HG03378 (cell line): ENCODE results near the gene FARSB.
"Not testable (repeated sequence)": the region's sequence is repeated elsewhere in the genome, so short reads cannot be mapped to it uniquely, and the experiment has no call there.

ENCODE experiments used
- ATAC-seq: cut with Tn5 transposase; IDR thresholded peaks from one replicate; pipeline ENCODE4 v1.9.1; 2021; ENCODE audit warnings: mild to moderate bottlenecking, moderate library complexity; ENCODE audit not compliant: unreplicated experiment

Gene FARSB

DNA sequence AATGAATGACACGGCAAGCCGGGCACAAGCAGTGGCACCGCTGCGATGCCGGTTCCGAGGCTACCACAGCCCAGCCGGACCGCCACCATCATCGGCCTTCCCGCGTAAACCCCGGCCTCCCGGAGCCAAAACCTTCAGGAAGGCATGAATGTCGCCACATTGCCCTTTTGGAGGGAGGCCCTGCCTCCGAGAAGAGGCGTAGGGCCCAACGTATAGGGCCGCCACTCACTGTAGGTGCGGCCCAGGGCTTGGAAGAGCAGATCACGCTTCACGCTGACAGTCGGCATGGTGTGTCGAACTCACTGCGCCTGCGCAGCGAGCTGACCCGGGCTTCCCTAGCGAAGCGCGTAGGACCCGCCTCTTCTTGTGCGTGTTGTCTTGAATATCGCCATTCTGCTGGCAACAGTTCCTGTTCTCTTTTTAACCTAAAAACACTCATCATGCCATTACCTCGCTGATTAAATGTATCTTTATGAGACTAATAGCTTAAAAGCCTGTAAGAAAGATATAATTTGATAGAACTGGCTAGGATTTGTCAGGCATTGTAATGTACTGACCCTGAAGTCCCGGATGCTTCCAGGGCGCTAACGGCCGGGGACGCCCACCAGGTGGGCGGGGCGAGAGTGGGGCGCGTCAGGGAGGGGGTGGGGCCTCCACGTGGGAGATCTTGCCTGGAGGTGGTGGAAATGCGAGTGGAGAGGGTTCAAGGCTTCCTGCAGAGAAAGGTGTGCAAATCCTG, at the start of gene FARSB:
Gene FARSB (minus strand): TSS at position 306 of the 739 bp plus-strand sequence. CDS start 19 bp downstream, at position 287.
- ATAC-seq = peak; percentile 87

DNA sequence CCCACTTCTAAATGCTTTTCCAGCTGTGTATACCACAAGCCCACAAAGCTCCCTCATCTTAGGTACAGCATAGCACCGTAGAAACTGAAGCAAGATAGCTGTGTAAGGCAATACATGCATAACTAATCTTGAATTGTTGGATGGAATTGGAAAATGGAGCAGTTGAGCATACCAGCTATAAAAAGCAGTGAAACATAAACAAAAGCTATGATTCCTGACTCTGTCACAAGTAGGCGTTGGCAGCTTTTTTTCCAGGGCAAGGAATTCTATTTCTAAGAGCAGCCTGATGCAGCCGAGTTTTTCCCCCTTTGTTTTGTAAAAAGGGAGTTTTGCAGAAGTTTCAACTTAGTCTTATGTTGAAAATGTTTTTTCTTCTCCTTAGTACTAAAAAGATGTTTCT, 48.0 kb upstream of the FARSB start:
- no peak for ATAC-seq

DNA sequence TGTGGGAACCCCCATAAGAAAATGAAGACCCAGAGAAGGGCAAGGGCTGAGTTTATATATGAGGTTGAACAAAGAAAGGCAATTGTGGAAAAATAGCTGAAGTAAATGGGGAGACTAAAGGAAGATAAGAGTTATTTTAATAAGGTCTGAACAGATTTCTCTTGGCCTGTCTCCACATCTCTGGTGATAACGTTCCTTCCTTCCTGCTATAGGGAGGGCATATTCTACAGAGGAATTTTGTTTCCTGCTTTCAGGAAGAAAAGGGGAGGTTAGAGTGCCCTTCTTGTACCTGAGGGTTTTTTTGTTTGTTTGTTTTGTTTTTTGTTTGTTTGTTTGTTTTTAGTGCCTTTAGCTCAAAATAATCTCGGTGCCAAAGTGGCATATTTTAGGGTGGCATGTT, 47.2 kb upstream of the FARSB start:
- no peak for ATAC-seq

DNA sequence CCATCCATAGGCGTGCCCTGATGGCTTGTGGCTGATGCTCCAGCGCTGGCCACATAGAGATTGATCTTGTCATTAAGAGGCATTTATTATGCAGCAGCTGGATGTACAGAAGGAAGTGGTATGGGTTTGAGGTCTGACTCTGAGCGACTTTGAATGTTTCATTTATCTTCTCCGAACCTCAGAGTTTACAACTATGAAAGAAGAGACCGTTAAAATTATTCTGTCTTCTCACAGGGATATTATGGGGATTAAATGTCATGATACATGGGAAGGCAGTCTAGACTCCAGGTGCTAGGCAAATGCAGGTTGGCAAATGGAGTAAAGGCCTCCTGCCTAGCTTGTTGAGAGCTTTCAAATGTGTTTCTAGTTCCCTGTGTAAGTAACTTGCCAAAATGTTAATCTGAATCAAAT, 45.8 kb upstream of the FARSB start:
- ATAC-seq = no peak

DNA sequence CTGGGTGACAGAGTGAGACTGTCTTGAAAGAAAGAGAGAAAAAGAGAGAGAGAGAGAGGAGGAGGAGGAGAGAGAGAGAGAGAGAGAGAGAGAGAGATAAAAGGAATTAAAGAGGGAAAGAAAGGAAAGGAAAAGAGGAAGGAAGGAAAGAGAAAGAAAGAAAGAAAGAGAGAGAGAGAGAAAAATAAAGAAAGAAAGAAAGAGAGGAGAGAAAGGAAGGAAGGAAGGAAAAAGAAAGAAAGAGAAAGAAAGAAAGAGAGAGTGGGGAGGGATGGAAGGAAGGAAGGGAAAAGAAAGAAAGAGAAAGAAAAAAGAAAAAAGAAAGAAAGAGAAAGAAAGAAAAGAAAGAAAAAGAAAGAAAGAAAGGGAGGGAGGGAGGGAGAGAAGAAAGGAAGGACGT, 45.3 kb upstream of the FARSB start:
- no peak for ATAC-seq

DNA sequence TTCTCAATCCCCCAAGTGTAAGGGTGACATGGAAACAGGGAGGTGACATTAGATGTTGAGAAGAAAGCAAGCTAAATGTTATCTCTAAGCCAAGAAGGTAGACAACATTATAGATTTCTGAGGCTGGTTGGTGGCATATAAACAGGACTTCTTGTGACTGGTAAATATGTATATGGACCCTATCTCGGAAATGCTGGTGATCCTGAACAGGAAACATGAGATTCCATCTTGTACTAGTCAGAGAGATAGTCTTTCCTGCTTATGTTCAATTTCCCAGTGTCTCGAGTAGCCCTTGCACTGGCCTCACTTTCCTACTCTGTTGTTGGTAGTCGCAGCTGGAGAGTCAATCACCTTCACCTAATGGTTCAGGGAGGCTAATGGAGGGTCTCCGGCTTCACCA, 42.4 kb upstream of the FARSB start:
- no peak for ATAC-seq

DNA sequence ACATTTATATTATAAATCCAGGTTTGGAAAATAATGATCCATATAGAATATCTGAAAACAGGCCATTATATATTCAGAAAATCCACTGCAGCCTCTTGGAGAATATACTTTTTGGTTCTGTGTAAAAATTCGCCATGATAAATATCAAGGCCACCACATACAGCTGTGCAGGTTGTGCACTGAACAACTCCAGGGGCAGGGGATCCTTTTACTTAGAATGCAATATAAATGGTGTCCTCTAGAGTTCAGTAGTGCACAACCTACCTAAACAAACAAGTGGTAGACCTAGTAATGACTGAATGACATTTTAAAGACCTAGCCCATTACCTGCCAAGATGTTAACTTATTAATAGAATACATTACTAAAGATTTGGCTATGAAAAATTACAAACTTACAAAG, 37.9 kb upstream of the FARSB start:
- peak; percentile 59 for ATAC-seq

DNA sequence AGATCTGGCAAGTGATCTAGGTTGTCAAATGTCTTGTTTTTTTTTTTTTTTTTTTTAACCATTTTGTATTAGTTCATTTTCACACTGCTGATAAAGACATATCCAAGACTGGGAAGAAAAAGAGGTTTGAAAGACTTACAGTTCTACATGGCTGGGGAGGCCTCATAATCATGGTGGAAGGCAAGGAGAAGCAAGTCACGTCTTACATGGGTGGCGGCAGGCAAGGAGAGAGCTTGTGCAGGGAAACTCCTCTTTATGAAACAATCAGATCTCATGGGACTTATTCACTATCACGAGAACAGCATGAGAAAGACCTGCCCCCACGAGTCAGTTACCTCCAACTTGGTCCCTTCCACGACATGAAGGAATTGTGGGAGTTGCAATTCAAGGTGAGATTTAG, 37.5 kb upstream of the FARSB start:
- ATAC-seq = not testable (repeated sequence)

DNA sequence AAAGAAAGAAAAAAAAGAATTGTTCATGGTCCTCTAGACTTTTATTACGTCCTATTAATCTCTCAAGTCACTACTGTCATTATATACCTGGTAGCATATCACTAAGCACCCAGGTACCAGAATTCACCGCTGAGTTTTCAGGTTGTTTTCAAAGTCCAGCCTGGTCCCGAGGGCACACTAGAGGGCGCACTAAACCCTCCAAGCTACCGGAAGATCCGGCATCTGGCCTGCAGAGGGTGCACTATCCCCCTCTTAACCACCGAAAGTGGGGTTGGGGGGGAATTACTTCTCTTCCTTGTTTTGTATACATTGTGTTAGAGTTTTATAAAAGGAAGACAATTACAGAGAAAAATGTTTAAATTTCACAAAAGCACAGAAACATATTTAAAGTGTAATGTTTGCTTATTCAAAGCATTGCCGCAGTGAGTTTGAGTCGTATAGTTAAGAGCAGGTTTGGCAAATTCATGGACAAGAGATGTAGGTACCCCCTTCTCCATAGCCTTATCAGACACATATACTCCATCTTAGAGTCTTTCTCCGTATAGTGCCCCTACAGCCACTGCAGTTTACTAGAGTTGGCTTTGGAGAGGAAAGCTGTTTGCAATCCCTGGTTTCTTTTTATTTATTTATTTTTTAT, 34.8 kb upstream of the FARSB start:
- ATAC-seq = peak; percentile 92

DNA sequence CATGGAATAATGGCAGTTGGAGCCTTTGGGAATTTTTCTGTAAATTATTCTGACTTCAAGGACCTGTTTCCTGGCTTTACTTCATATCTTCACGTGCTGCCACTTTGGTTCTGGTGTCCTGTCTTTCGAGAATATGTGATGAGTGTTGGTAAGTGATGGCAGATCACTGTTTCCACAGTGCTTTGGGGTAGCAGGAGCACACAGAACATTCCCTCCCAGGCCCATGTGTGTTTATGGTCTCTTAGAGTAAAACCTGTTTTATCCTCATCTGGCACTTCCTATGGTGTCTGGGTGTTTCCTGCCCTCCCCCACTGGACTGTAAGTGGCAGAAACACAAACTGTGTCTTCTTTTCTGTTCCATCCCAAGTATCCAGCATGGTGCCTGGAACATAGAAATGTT, 33.4 kb upstream of the FARSB start:
- ATAC-seq = no peak

DNA sequence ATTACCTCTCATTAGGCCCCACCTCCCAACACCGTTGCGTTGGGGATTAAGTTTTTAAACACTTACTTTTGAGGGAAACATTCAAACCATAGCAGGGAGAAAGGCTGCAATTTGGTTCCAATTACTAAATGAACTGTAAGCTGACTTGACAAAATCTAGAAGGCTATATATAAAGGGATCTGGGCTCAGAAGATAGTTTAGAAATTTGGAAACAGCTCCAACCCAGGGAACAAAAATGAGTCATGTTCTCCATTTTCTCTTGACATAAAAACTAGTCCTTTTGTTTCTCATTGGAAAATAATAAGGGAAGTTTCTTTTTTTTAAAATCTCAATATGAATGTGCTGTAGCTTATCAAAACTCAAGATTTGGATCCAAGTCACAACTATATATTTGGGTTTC, 33.0 kb upstream of the FARSB start:
- no peak for ATAC-seq

DNA sequence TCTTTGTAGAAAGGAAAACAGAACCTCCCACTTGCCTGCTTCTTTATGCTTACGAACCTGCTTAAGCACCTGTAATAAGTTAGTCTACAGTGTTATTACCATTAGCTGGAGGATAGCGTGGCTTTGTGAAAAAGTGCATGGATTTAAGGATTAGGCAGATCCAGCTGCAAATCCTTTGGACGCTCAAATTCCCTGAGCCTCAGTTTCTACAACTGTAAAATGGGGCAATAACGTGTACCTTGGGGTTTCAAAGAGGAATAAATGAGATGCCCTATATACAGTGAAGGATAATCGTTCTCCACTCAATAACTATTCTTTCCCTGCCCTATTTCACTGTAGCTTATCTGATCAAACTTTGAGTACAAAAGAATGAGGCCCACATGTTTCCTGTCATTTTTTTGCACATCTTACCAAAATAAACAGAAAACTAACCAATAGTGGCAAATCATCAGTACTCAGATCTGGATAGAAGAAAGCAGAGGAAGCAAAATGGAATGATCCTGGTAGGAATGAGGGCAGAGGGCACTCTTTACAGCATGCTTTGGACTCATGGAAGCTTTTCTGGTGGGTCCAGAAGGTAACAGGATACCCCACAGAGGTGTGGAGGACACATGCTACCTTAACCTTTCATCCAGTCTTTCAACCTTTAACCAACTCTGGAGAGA, 30.3 kb upstream of the FARSB start:
- ATAC-seq = no peak

DNA sequence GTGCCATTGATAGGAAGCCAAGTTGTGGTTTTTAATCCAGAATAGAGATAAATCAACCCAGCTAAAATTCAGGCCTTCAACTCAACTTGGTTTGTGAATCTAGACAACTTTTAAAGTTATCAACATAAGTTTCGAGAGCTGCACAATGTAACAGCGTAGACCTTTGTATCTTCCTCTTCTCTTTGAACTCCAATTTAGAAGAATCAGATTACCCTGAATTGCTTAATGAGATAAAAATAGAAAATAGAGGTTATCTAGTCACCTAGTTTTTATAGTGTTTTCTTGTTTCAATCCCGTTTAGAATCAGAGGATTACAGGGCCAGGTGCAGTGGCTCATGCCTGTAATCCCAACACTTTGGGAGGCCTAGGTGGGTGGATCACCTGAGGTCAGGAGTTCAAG, 27.9 kb upstream of the FARSB start:
- no peak for ATAC-seq

DNA sequence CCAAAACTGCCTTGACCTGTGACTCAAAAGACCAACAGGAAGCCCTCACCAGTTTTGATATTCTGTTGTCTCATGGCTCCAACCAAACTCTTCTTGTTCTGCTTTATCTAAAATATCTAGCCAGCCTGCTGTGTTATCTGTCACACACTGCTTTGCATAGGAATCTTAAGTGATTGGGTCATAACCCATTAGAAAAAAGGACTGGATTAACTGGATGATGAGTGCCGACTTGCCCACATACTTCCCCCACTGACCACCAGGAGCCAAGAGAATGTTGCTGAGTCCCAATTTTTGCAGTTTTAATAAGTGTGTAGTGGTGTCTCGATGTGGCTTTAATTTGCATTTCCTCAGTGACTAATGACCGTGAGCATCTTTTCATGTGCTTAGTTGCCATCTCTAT, 22.1 kb upstream of the FARSB start:
- ATAC-seq = no peak

DNA sequence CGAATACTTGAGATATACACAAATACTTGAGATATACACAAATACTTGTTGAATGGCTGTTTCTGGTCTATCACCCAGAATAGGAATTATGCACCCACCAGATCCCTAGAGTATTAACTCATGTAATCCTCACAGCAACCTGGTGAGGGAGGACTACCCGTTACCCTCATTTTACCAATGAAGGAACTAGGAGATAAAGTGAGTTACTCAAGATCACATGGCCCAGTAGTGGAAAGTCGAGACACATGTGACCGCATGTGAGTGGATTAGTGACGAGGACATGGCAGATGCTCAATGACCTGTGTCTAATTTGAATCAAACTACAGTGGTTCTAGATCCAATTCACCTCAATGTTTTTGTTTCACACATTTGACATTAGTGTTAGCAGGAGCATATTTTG, 18.0 kb upstream of the FARSB start:
- ATAC-seq = no peak

DNA sequence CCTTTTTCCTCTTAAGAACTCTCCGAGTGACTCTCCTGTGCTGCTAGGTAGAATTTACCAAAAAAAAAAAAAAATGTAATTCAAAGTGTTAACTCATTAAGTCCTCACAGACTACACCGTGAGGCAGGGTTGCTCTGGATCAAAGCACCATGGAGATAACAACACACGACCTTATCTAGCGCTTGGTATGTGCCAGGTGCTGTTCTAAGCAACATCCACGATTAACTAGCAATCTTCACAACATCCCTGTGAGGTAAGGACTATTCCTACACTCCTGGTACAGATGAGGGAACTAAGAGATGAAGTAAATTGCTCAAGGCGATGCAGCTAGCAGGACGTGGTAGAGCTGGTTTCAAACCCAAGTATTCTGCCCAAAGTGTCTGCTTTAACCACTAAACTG, 17.4 kb upstream of the FARSB start:
- no peak for ATAC-seq

DNA sequence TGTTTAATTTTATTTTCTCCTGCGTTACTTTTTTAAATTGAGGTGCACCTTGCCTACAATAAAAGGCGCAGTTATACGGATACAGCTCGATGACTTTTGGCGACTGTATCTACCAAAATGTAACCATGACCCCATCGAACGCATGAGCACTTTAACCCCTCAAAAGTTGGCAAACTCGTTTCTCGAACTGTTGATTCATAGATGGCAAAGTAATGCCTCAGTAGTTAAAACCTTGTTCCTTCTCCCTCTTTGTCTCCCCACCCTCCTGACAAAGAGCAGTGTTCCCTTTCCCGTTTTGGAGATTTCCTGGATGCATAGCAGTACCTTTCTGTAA, 16.1 kb upstream of the FARSB start:
- no peak for ATAC-seq

DNA sequence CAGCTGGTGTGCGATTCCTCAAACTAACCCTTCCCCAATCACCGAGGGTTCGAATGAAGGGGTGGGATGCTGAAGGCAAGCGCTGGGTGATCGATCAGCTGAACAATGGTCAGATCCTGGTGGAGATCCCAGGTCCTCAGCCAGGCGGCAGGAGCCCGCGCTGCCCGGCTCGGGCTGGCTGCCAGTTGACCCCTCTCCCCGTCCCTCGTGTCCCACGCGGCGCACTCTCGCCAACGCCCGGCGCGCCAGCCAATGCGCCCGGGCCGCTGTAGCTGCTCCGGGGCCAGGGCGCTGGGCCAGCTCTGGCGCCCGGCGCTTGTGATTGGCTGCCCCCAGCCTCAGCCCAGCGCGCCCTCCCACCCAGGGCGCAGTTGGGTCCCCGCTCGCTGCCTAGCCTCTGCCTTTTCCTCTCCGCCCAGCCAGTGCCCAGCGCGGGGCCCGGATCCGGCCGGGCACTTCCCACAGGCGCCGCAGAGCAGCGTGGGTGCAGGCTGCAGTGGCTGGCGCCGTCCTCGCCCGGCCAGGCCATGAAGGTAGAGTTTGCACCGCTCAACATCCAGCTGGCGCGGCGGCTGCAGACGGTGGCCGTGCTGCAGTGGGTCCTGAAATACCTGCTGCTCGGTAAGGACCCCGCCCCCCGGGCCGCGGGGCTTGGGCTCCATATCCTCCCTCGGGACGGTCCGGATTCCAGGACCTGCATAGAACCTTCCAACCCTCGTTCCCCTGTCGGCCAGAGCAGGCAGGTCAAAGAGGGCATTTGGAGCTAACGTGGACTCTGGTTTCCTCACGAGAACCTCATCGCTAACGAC, 15.6 kb upstream of the FARSB start, which contains the start of gene MOGAT1:
Gene MOGAT1 (plus strand): TSS at position 400 of the 809 bp plus-strand sequence. CDS start 128 bp downstream, at position 528.
- no peak for ATAC-seq

DNA sequence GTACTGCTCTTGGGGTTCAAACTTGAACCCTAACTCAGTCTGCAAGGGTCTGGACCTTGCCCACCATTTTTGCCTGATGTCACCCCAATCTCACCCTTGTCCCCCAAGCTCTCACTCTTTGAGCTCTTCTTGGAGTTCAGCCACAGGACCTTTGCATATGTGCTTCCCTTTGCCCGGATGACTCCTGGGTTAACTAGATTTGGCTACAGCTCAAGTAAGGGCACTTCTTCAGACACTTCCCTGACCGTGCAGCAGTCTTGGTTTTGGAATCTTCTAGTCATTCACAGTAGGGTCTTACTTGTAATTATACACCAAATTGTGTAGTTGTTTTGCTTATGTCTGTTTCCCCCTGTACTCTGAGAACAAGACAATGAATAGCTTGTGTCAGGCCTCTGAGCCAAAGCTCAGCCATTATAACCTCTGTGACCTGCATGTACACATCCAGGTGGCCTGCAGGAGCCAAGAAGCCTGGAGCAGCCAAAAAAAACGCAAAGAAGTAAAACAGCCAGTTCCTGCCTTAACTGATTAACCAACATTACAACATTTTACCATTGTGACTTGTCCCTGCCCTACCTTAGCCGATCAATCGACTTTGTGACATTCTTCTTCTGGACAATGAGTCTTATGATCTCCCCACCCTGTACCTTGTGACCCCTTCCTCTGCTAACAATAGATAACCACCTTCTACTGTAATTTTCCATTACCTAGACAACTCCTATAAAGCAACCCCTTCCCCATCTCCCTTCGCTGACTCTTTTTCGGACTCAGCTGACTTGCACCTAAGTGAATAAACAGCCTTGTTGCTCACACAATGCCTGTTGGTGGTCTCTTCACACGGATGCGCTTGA, 14.5 kb upstream of the FARSB start:
- no peak for ATAC-seq

DNA sequence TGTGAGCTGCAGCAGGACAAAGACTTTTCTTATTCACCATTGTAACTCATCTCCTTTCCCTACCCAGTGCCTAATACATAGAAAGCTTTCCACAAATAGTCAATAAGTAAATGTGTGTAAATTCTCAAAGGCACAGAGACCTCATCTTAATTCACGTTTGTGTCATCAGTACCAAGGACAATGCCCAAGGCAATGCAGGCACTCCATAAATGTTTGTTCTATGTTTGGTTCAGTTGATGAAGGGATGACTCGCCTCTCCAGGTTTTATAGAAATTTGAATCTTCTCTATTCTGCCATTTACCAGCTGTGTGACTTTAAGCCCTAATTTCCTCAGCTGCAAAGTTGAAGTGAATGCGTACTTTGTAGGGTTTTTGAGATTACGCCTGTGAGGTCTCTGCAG, 13.5 kb upstream of the FARSB start:
- no peak for ATAC-seq
